ENCODE data around the gene ACBD6.

Gene ACBD6

DNA sequence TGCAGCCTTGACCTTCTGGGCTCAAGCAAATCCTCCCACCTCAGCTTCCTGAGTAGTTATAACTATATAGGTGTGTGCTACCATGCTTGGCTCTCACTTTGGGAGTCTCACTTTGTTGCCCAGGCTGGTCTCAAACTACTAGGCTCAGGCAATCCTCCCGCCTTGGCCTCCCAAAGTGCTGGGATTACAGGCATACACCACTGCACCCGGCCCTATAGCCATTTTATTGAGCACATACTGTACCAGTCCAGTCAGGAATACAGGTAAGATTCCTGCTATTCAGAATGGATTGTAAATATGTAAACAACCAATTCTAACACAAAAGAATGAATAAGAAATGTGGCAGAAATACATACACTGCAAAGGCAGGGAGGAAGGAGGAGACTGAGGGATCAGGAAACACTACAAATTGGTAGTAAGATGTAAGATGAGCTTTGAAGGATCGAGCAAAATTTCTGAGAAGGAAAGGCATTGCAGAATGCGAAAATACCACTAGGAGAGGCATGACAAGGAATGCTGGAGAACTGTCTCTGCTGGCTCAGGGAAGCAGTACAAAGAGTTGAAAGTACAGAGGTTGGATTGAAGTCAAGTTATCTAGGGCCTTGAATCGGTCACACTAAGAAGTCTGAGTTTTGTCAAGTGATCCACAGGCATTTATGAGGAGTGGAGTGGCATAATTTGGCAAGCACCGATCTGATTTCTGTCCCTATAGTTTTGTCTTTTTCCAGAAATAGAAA, 211.9 kb downstream of the ACBD6 start:
- no peak for DNase-seq

DNA sequence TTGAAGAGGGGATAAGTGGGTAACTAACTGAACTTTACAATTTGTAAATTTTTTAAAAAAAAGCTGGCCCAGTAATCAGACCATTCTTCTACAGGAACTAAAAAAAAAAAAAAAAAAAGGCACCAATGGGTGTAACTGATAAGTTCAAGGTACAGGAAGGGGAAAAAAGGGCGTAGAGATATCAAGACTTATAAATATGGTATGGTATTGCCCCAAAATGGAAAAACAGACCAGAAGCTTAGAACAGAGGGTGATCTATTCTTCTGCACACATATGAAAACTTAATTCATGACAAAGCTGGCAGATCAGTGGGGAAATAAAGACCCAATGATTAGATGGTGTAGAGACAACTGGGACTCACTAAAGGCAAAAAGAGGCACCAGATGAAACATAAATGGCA, 213.4 kb downstream of the ACBD6 start:
- no peak for DNase-seq

DNA sequence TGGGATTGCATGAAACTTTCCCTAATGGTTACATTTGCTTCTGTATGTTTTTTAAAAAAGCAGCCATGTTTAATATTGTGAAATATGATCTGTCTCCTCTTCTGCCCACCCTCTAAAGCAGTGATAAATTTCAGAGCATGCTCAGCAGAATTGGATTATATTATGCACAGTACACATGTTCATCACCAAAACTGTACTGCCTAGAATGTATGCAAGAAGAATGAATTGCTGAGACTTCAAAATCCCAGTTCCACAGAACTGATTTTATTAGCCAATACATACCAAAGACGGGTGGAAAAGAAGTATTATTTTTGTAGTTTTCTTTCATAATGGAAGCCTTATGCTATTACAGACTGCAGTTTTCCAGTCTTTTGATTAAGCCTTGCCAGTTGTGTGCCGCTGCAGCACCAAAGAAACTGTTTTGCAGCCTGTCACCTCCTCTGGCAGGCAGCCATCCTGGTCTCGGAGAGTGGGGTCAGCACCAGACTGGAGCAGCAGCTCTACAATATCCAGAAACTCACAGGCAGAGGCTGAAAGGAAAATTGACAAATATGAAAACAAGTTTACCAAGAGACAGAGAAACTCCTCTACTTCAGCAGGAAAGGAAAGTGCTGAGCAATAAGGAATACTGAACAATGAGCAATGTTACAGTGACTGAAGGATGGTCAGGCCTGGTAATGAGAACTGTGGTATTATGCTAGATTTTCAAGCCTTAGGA, 214.2 kb downstream of the ACBD6 start:
- DNase-seq: no peak

DNA sequence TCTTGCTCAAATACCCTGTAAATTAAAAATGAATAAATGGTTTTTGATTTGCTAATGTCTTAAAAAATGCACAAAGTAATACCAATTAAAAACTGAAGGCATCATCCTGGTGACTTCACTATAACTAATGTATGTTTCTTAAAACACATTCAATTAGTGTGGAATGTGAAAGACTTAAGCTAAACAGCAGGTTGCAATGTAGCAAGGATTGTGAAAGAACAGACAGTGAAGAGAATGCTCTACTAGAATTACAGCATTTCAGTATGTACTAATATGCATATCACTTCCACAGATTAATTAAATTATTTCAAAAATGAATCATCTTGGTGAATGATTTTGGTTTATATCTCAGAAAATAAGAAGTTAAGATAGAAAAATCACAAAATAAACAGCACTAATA, 216.0 kb downstream of the ACBD6 start:
- DNase-seq: no peak

DNA sequence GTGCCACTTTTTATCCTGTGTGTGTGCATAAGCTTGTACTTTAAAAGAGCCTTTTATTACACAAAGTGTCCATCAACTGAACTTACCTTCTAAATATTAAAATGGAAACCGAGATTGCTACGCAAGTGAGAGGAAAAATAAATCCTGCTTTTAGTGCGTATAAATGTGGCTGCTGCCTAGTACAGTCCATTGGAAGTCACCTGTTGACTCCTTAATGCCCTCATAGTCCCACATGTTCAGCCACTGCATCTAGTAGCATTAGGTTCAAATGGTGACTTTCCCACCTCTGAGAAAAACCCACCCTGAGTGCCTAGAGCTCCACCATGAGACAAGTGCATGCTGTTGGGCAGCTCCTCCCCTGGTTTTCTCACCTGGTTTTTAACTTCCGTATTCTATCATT, 219.3 kb downstream of the ACBD6 start:
- DNase-seq: no peak

DNA sequence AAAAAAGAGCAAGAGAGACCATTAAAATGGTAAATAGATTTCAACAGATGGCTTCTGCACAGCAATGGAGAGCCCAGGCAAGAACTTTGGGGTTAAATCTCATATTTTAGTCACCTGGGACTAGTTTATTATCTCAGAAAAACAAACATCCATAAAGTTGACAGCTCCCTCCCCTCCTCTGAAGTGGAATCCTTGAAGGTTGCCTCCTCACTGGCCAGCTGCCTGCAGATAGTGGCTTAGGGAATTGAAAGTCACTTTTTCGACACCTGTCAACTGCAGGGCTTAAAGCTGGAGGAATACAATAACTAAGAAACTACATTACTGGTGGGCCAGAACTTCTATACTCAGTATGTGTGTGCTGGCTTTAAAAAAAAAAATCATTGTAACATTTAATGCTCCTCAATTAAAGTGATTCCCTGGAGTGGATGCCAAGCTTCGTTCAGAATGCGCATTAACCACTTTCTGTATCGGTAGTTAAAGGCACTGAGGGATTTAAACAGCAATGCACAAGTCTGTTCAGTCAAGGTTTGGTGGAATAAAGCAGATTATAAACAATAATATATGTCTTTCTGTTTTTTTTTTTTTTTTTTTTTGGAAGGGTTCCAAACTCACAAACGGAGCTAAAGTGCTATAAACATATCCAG, 219.9 kb downstream of the ACBD6 start:
- no peak for DNase-seq

DNA sequence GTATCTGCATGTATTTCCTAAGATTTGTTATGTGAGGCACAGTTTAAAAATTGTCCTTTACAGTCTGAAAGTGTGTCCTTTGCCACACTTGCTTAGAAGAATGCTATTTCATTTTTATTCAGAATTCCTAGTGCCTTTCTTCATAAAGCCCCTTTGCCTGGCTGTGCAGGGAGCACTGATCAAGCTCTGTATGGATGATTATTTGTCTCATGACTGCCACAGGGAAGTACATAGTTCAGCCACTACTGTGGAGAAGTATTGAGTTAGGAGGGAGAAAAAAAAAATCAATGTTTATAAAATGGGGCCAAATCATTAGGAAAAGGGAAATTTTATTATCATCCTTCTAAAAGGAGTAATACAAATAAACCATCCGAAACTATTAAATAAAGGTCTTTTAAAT, 220.9 kb downstream of the ACBD6 start:
- DNase-seq: no peak

DNA sequence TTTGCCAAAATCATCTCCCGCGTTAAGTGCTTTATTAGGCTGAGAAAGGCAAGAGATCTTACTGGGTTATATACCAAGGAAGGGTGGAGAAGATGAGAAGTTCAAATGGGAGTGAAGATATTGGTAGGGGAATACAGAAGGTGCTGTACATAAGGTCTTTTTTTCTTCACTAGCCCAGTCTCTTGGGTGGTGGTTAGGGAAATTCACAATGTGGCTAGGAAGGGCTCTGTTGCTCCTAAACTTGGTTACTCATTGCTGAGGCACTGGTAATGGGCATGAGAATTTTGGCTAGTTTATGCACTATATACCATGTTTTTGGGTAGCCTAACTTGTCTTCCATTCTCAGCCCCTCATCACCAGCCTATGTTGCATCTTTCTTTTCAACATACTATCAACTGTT, 221.8 kb downstream of the ACBD6 start:
- no peak for DNase-seq

DNA sequence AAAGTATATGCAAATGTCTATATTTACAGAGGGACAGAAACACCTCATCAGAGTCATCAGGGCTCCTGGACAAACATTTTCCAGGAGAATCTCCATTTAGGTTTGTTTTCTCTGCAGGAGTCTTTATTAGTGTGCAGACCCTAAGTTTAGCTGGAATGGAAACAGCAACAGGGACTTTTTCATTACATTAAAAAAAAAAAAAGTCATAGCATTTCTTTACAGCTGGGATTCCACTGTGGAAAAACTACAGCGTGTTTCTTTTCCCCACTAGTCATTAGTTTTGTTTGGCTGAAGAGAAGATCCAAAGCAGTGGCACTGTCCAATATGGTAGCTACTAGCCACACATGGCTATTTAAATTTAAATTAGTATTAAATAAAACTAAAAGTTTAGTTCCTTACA, 222.7 kb downstream of the ACBD6 start:
- no peak for DNase-seq

DNA sequence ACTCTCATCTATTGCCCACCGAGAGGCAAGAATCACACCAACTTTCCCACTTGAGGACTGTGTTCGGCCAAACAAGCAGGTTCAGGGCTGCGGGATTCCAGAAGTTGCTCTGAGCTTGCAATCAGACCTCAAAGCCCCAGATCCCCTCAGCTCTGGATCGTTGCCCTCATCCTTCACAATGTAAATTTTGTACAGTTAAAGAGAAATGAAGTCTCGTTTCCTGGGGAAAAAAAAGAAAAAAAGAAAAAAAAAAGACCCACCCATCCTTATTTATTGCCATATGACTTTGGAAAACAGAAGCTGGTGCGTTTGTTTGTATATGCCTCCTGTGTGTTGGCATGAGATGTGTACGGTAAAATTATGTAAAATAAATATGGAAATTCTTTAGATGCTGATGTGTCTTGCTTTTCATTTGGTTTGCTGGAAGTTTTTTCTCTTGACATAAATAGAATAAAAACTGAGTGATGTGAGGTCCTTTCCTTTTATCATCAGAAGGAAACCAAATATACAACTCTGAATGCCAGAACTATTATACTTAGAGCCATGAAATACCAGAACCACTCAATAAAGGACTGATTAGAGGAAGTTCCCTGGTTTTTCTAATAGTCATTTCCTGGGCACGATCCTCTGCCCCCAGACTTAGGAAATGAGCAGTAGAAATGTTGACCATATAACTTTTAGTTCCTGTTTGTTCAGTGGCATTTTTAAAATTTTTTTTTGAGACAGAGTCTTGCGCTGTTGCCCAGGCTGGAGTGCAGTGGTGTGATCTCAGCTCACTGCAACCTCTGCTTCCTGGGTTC, 223.6 kb downstream of the ACBD6 start:
- DNase-seq: no peak

DNA sequence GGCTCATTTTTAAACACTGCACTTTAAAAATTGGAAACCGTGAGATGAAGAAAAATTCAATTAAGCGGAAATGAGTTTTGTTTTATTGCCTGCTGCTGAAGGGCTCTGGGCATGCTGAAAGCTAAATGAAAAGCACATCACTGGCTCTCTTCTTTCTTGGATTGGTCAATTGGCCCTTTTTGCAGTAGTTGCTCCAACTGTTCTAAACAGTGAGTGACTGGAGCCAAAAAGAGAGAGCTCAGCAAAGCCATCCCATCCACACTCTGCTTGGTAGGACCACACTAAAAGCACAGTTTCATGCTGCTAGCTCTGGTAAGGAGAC, 224.2 kb downstream of the ACBD6 start:
- no peak for DNase-seq

DNA sequence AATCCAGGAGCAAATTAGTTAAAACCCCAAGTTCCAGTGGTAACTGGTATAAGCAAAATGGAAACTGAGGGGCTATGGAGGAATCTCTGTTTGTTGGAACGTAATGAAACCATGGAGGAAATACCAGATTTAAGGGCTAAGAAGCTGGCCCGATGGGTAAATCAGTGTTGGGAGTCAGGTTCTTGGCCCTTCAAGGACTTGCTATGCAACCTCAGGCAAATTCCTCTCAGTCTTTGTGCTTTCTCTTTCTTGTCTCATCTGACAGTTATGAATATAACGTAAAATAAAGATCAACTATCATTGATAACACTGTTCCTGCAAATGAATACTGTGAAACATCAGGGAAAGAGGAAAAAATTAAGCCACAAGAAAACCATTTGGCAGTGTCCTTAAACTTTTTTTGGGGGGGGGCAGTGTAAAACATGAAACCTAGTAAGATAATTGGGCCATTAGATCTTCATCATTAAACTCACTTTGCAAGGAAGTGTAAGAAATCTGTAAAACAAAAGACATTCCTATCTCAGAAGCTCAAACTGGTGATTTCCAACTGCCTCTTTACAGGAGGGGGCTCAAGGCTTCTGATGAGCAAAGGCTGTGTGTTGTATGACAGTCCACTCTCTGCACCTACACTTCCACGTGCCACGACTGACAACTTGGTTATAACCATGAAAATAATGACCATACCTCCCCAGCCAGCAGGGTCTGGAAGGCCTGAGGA, 224.7 kb downstream of the ACBD6 start:
- DNase-seq: no peak

DNA sequence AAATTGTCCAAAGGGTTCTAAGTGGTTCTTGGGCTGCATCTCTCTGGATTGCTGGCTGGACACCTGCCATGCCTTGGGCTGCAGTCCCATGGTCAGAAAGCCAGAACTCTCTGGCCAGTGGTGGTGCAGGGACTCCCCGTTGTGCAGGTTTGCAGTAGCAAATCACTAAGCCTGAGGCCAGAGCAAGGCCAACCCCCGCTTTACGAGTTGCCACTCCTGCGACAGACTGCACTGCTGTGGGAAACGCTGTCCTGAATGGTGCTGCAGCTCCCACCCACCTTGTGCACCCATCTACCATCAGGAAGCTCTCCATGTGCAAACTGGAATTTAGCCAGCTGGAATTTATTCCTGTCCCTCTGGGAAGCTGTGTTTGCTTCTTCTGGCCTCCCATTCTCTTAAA, 226.7 kb downstream of the ACBD6 start:
- no peak for DNase-seq

DNA sequence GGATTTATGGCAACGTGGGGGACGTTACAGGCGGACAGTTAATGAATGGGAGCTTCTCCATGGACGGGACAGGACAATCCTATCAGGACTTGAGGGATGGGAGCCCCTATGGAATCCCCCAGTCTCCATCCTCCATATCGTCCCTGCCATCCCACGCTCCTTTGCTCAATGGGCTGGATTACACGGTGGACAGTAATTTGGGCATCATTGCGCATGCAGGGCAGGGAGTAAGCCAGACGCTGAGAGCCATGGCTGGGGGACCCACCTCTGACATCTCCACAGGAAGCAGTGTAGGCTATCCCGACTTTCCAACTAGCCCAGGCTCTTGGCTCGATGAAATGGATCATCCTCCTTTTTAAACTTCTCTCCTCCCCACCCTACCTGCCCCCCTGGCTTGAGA, 228.2 kb downstream of the ACBD6 start:
- no peak for DNase-seq

DNA sequence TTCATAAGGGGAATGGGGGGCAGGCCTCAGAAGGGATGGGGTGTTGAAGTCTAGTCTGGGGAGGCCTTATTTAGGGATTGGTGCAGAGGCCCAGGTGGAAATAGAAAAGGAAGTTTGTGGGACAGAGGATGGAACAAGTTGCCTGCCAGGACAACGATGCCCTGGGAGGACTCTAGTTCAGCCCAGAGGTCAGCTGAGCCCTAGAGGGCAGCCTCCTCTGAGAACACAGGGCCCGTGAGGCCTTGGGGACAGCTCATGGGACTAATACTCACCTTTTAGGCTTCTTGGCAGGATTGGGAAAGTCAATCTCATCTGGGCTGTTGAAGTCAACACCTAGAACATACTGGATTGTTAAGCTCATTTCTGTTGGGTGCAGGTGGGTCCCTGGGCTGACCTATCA, 229.3 kb downstream of the ACBD6 start:
- DNase-seq: no peak

DNA sequence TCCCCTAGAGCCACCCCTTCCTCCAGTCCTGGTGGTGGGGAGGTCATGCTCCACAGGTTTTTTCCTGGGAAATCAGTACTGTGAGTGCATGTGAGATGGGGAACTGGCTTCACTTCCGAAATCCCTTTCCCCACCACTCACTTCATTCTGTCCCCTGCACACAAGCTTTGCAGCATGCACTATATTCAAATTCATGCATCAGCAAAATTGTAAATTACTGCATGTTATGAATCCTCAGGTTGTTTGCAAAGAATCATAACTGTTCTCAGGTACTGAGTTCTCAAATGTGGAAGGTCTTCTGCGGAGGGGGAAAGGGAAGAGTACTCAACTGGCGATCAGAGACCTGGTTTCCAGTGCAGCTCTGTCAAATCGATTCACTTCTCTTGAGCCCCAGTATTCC, 230.0 kb downstream of the ACBD6 start:
- DNase-seq: no peak

DNA sequence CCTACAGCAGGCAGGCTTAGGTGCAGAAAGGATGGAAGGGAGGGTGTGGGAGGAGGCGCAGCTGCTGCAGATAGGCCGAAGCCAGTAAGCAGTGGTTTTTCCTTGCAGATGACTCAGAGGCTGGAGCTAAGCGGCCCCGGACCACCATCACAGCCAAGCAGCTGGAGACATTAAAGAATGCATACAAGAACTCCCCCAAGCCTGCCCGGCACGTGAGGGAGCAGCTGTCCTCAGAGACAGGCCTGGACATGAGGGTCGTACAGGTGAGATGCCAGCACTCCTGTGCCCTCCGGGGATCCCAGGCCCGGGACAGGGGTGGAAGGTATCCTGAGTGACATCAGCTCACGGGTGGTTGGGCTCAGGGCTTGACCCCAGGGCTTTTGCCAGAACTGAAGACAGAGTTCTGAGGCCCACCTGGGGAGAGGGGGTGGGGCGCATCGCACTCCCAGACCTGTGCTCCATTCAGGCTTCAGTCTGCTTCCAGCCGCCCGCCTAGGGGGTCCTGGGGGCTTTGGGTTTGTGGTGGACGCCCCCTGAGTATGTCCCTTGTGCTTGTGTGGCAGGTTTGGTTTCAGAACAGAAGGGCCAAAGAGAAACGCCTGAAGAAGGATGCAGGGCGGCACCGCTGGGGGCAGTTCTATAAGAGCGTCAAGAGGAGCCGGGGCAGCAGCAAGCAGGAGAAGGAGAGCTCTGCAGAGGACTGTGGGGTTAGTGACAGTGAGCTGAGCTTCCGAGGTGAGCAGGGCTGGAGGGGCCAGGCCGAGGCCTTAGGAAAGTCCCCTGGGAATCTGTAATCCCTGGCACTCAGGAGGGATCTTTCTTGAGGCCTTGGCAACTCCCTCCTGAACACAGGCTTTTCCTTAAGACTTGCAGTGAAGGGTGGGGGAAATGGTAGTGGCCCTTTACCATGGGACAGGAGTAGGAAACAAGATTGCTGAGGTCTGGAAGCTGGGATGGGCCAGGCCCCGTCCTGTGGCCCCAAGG, 230.8 kb downstream of the ACBD6 start:
- no peak for DNase-seq

DNA sequence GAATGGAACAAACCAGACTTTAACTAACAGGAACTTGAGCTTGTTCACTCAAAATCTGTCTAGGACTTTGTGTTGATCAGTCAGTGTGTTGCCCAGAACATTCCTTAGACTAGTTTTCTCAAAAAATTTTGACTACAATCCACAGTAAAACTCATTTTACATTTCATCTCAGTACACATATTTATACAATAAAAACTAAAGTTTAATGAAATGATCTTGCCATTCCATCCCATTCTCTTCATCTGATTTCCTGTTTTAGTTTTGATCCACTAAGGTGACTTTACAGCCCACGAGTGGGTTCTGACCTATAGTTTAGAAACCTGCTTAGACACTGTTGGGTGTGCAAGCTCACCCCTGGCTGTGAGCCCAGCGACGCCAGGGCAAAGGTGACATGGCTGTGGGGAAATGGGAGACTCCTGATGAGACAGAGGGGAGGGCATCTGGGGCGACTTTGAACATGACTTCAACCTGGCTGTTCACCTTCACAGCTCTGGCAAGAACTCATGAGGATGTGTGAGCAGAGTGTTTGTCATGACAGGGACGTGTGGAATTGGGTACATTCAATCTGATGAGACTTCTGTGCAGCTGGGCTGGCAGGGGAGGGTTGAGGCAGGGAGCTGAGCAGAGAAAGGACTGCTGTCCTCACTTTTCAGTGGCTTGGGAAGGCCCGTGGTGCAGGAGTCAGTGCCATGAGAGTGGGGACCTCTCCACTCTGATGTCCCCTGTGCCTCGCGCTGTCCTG, 231.7 kb downstream of the ACBD6 start:
- no peak for DNase-seq

DNA sequence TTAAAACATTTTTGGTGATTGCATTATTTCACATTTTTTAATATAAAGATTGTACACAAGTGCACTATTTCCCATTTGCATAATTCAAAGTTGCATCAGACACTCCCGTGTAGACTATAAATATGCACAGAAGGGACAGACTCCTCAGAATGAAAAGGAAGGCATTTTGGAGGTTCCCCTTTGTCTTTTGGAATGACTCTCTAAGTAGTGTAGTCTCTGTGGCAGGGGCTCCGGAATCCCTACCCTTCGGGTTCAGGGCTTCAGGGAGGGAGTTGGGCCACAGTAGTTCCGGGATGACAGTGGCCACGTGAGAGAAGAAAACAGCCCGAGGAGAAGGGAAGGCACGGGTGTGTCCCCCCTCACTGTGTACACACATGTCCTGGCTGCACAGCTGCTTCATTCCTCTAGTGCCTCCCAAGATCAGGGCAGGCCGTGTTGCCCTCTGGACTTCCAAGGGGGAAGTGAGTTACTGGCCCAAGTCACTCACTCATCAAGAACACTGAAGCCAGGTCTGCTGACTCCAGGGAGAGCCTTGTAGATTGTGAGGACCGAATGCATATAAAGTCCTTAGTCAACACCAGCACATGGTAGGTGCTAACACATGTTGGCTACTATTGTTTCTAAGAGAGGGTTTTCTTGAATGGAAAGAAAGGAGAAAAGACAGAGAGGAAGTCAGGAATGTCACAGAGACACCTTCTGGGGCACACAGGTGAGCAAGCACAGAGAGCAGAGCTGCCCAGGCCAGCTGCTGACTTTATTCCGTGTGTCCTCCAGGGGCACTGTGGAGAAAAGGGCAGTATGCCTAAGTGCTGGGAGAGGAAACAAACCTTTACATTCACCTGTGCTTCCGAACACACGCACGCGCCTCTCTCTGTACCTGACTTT, 232.5 kb downstream of the ACBD6 start:
- no peak for DNase-seq

Measured in T-helper 2 cell (primary cell).